Thoracic aorta (tissue), 2 donors: ENCODE results near the gene ANKS6. TPM values are rescaled to one million over a fixed set of nuclear protein-coding genes. Genes with fewer than 3 reads are reported as not detected.

Experiments
- ATAC-seq: fragments of 150-250 bp; one replicate; pipeline ENCODE4 v1.8.0; 2017; ENCODE audit warnings: low read depth; ENCODE audit not compliant: insufficient number of reproducible peaks, low FRiP score
- DNase-seq: peaks from one replicate; pipeline ENCODE4 v3.0.0-alpha.2; 2020; ENCODE audit warnings: low spot score
- H3K27ac ChIP-seq, 2 donors: fragments of 200-600 bp; sonication (generic); 1 replicate in 1 of 2; 2 replicates in 1 of 2; pipeline ENCODE4 v1.5.1; 2016; ENCODE audit warnings: mild to moderate bottlenecking in 2 of 2, moderate library complexity in 2 of 2
- H3K27me3 ChIP-seq: fragments of 200-600 bp; sonication (generic); replicated peaks from 2 replicates; pipeline ENCODE4 v1.6.0; 2016; ENCODE audit warnings: mild to moderate bottlenecking; ENCODE audit not compliant: insufficient read depth
- H3K36me3 ChIP-seq: fragments of 200-600 bp; sonication (generic); one replicate; pipeline ENCODE4 v1.5.1; 2016
- H3K4me1 ChIP-seq, 2 donors: fragments of 200-600 bp; sonication (generic); 1 replicate in 1 of 2; 2 replicates in 1 of 2; pipeline versions ENCODE4 v1.5.1 to v1.6.0; 2016; ENCODE audit warnings: low read depth in 2 of 2, mild to moderate bottlenecking in 1 of 2; ENCODE audit not compliant: control insufficient read depth in 1 of 2
- H3K4me3 ChIP-seq: fragments of 200-600 bp; sonication (generic); 2 replicates; pipeline ENCODE4 v1.5.1; 2016; ENCODE audit warnings: mild to moderate bottlenecking
- H3K9me3 ChIP-seq: fragments of 200-600 bp; sonication (generic); 2 replicates; pipeline ENCODE4 v1.5.1; 2016
- total RNA-seq, 2 donors: library from RNA; depleted of rRNA; stranded (reverse); fragments of >200 nt; gene quantifications; one replicate each; pipeline versions ENCODE4 v1.1.0 to v1.2.3, GENCODE V29; 2016
- TF ChIP-seq, protein P1 (sequence below): fragments of 200-600 bp; sonication (generic); IDR thresholded peaks from one replicate; pipeline ENCODE4 v1.5.1; 2019; ENCODE audit warnings: antibody characterized with exemption

The ANKS6 gene
- total RNA-seq, 2 donors from 2014 or later = 35.1 to 45.8 TPM

DNA sequence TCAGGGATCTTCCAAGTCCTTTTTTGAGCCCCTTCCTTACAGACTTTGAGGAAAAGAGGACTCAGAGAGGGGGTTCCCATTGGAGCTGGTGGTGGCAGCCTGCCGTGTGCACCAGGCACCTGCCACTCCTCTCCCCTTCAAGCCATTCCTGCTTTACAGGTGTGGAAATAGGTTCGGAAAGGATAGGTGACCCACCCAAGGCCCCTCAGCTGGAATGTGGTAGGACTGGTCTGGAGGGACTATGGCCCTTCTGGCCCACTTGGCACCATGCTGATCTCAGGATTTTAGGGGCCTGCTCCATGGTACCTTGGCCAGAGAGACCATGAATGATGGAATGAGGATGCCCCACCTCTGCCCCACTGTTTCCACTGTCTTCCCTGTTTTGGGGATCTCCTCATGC, 12.5 kb upstream of the ANKS6 start:
- Histone ChIP-seq H3K27ac (no peak overlapping the region), H3K4me1 (peaks cover 6 to 21% of the 10 kb centered on the region in 2 donors)

DNA sequence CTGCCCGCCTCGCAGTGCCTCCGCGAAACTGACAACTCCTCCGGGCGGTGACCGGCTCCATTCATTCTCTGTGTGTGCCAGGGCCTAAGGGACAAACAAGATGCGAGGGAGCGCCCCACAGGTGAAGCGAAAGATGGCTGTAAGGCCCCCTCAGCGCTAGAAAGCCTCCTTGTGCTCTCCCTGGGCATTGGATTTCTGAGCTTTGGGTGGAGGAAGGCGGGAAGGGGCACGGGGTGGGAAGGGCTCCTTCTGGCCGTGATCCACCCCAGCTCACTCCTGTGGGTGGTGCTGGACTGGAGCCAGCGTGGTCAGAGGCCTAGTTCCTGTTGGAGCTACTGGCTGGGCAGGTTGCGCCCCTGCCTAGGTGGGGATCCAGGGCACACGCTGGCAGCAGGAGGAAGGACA, 12.1 kb upstream of the ANKS6 start:
- H3K9me3 ChIP-seq = no peaks in the 10 kb centered on the region
- H3K4me3 ChIP-seq = peak overlapping the region; percentile 80
- no peaks in the 10 kb centered on the region for H3K36me3 ChIP-seq
- H3K27ac ChIP-seq = no peak overlapping the region
- DNase-seq = no peak
- TF ChIP-seq, protein P1, sequence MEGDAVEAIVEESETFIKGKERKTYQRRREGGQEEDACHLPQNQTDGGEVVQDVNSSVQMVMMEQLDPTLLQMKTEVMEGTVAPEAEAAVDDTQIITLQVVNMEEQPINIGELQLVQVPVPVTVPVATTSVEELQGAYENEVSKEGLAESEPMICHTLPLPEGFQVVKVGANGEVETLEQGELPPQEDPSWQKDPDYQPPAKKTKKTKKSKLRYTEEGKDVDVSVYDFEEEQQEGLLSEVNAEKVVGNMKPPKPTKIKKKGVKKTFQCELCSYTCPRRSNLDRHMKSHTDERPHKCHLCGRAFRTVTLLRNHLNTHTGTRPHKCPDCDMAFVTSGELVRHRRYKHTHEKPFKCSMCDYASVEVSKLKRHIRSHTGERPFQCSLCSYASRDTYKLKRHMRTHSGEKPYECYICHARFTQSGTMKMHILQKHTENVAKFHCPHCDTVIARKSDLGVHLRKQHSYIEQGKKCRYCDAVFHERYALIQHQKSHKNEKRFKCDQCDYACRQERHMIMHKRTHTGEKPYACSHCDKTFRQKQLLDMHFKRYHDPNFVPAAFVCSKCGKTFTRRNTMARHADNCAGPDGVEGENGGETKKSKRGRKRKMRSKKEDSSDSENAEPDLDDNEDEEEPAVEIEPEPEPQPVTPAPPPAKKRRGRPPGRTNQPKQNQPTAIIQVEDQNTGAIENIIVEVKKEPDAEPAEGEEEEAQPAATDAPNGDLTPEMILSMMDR = no peak
- ATAC-seq = no peak
- peaks cover 6 to 21% of the 10 kb centered on the region in 2 donors for H3K4me1 ChIP-seq
- H3K27me3 ChIP-seq = no peaks in the 10 kb centered on the region

More for the DNA sequence above, 12.5 kb upstream of the ANKS6 start:
- TF ChIP-seq, protein P1 = no peak
- Histone ChIP-seq H3K4me3 (no peak overlapping the region), H3K9me3 (no peaks in the 10 kb centered on the region), H3K36me3 (no peaks in the 10 kb centered on the region), H3K27me3 (no peaks in the 10 kb centered on the region)
- ATAC-seq (no peak), DNase-seq (no peak)

DNA sequence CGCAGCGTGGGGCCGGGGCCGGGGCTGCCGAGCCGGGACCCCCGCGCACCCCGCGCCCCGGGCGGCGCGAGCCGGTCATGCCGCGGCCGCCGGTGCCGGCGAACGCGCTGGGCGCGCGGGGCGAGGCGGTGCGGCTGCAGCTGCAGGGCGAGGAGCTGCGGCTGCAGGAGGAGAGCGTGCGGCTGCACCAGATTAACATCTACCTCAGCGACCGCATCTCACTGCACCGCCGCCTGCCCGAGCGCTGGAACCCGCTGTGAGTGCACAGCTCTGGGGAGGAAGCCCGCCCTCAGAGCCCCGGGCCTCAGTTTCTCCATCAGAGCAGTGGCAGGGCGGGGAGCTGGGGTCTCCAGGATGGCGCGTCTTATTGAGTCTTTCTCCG, 11.4 kb upstream of the ANKS6 start:
- Histone ChIP-seq H3K4me3 (peak overlapping the region; percentile 80), H3K36me3 (no peaks in the 10 kb centered on the region), H3K27me3 (no peaks in the 10 kb centered on the region), H3K27ac (no peak overlapping the region), H3K4me1 (peaks cover 6 to 21% of the 10 kb centered on the region in 2 donors), H3K9me3 (no peaks in the 10 kb centered on the region)
- DNase-seq = no peak
- TF ChIP-seq, protein P1 = no peak
- no peak for ATAC-seq

DNA sequence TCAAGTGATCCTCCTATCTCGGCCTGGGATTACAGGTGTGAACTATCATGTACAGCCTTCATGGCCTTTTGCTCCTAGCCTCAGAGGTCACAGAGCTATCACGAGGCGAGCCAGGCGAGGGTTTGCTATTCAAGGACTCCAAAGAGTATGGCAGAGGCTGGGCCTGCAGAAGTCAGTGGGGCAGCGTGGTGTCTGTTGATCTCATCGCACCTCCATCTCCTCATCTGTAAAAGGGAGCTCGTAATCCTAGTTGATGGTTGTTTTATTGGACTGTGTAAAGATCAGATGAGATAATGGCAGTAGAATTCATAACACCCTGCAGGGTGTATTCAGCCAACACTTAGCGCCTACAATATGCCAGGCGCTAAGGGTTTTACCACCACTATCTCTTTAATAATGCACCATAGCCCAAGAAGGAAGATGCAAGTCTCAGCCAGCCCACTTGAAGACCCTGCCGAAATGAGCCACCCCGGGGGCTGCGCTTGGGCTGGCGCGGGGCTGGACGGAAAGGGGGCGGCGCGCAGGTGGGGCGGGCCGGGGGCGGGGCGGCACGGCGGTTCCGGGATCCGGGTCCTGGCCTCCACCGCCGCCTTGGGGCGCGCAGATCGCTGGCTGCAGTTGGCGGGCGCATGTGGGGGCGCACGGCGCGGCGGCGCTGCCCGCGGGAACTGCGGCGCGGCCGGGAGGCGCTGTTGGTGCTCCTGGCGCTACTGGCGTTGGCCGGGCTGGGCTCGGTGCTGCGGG, 10.9 kb upstream of the ANKS6 start, which contains the start of gene GALNT12:
Gene GALNT12, plus strand, starts transcription at position 601 of the 744 bp plus-strand sequence. Its CDS starts 29 bp downstream, at position 630.
- Histone ChIP-seq H3K36me3 (no peaks in the 10 kb centered on the region), H3K9me3 (no peaks in the 10 kb centered on the region), H3K4me3 (peak within 1 kb of the TSS; percentile 80), H3K27ac (peak within 1 kb of the TSS; percentile 12 to 69), H3K4me1 (peaks cover 6 to 21% of the 10 kb centered on the region in 2 donors), H3K27me3 (no peaks in the 10 kb centered on the region)
- DNase-seq (no peak), ATAC-seq (no peak)
- TF ChIP-seq, protein P1 = no peak

DNA sequence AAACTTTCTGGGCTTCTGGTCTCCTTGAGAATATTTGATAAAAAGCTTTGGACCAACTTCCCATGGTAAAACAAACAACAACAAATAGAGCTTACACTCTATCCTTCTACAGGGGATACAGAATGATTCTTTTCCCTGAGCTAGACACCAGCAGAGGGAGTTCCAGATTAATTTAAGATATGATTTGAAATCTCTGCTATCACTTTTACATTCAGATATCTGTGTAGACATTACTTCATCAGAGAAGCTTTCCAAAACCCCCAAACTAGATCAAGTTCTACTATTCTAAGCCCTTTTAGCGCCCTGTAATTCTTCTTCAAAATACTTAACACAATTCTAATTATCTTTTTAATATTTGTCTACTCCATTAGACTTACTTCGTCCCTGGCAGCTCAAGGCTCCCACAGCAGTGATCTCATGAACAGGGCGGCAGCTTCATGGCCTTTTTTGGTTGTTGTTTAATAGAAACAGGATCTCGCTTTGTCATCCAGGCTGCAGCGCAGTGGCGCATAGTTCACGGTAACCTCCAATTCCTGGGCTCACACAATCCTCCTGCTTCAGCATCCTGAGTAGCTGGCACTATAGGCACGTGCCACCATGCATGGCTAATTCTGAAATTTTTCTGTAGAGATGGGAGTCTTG, 10.2 kb upstream of the ANKS6 start:
- Histone ChIP-seq H3K27ac (peak overlapping the region; percentile 12 to 69), H3K4me3 (no peak overlapping the region), H3K36me3 (no peaks in the 10 kb centered on the region), H3K4me1 (peaks cover 6 to 21% of the 10 kb centered on the region in 2 donors), H3K27me3 (no peaks in the 10 kb centered on the region), H3K9me3 (no peaks in the 10 kb centered on the region)
- no peak for DNase-seq
- TF ChIP-seq, protein P1 = no peak
- no peak for ATAC-seq
